GM12878 (cell line): ENCODE measurements around the gene VIPR1. TPM values are rescaled to one million over a fixed set of nuclear protein-coding genes. Genes with fewer than 3 reads are reported as not detected.

Experiments used
- ATAC-seq: fragments of 200-7000 bp; cut with Tn5 transposase; 3 replicates; pipeline ENCODE4 v1.9.1; 2020; ENCODE audit warnings: mild to moderate bottlenecking, moderate library complexity
- BruUV-seq: library from RNA; stranded (reverse); fragments of 400-500 nt; replicated peaks from 2 replicates; lab custom pipeline; 2021; lab: Mats Ljungman, UMichigan
- CTCF ChIA-PET: fragments of 300-600 bp; sonication (Branson Sonifier 250); formaldehyde crosslinking; extraction: SDS; loops from one replicate; lab custom pipeline; 2021; ENCODE audit warnings: inconsistent platforms; lab: Yijun Ruan, JAX
- POLR2A ChIA-PET: fragments of 350-600 bp; formaldehyde crosslinking; extraction: SDS; loops from one replicate; lab custom pipeline; 2021; ENCODE audit warnings: inconsistent platforms; lab: Charles Lee
- RAD21 ChIA-PET: fragments of 300-600 bp; sonication (Branson Sonifier 250); formaldehyde crosslinking; loops from one replicate; lab custom pipeline; 2023; ENCODE audit warnings: antibody characterized with exemption; ENCODE audit not compliant: unreplicated experiment; lab: Charles Lee
- SMC1A ChIA-PET: fragments of 300-600 bp; sonication (Branson Sonifier 250); formaldehyde crosslinking; loops from one replicate; lab custom pipeline; 2023; ENCODE audit not compliant: unreplicated experiment, uncharacterized antibody; lab: Charles Lee
- DNase-seq: peaks from one replicate; pipeline ENCODE4 v3.0.0-alpha.2; 2011; ENCODE audit warnings: low read depth, low spot score
- FAIRE-seq: peaks from 3 replicates; lab custom pipeline; 2011; peaks lifted over from hg19 to GRCh38; lab: Jason Lieb, UNC
- H2AFZ ChIP-seq: 2 replicates; pipeline ENCODE4 v1.6.0; 2011; ENCODE audit warnings: low read depth, low read length, control low read depth; ENCODE audit not compliant: control insufficient read depth
- H3K27ac ChIP-seq: 2 replicates; pipeline ENCODE4 v1.5.1; 2011; ENCODE audit warnings: control low read depth; ENCODE audit not compliant: control insufficient read depth, insufficient read depth
- H3K27me3 ChIP-seq, 2 experiments: replicated peaks in 1 of 2; 2 replicates each; pipeline versions ENCODE4 v1.6.0 to v1.6.1; 2011; ENCODE audit warnings: low read length in 1 of 2; ENCODE audit not compliant: control insufficient read depth in 2 of 2, insufficient read depth in 2 of 2
- H3K36me3 ChIP-seq, 2 experiments: 2 replicates each; pipeline ENCODE4 v1.5.1; 2011; ENCODE audit warnings: low read length in 1 of 2; ENCODE audit not compliant: control insufficient read depth in 2 of 2, insufficient read depth in 2 of 2
- H3K4me1 ChIP-seq: 2 replicates; pipeline ENCODE4 v1.6.1; 2011; ENCODE audit warnings: mild to moderate bottlenecking, low read length, moderate library complexity, mixed read lengths; ENCODE audit not compliant: control insufficient read depth, insufficient read depth
- H3K4me2 ChIP-seq: 2 replicates; pipeline ENCODE4 v1.6.0; 2011; ENCODE audit warnings: control low read depth; ENCODE audit not compliant: control insufficient read depth, insufficient read depth
- H3K4me3 ChIP-seq: fragments of 200-600 bp; sonication (generic); 2 replicates; pipeline ENCODE4 v1.5.1; 2016
- H3K79me2 ChIP-seq: 2 replicates; pipeline ENCODE4 v1.6.0; 2011; ENCODE audit warnings: low read length; ENCODE audit not compliant: control insufficient read depth, insufficient read depth
- H3K9ac ChIP-seq: 2 replicates; pipeline ENCODE4 v1.8.0; 2011; ENCODE audit warnings: low read length, control low read depth, mixed read lengths; ENCODE audit not compliant: control insufficient read depth, insufficient read depth
- H3K9me3 ChIP-seq: replicated peaks from 3 replicates; pipeline ENCODE4 v1.5.1; 2011; ENCODE audit warnings: mild to moderate bottlenecking, low read length; ENCODE audit not compliant: control insufficient read depth, insufficient read depth
- H4K20me1 ChIP-seq: 2 replicates; pipeline ENCODE4 v1.6.0; 2011; ENCODE audit not compliant: control insufficient read depth, insufficient read depth
- BACH1 ChIP-seq: fragments of 450-650 bp; IDR thresholded peaks from 2 replicates; pipeline ENCODE4 v1.6.1; 2017; ENCODE audit warnings: mild to moderate bottlenecking, borderline replicate concordance
- FOXK2 ChIP-seq: fragments of 450-650 bp; IDR thresholded peaks from 2 replicates; pipeline ENCODE4 v1.6.1; 2017; ENCODE audit warnings: mild to moderate bottlenecking, moderate library complexity
- RB1 ChIP-seq: fragments of 450-650 bp; formaldehyde crosslinking; IDR thresholded peaks from 2 replicates; pipeline ENCODE4 v1.6.1; 2017; ENCODE audit warnings: mild to moderate bottlenecking, borderline replicate concordance
- RCOR1 ChIP-seq: conservative IDR thresholded peaks from 2 replicates; pipeline ENCODE4 v1.6.1; 2012; ENCODE audit warnings: low read depth, low read length, improper control_type of control experiment
- SIX5 ChIP-seq: IDR thresholded peaks from 2 replicates; pipeline ENCODE4 v1.6.1; 2011; ENCODE audit warnings: mild to moderate bottlenecking, low read depth, low read length, moderate library complexity; ENCODE audit not compliant: severe bottlenecking
- SPI1 ChIP-seq: IDR thresholded peaks from 2 replicates; pipeline ENCODE4 v1.6.1; 2011; ENCODE audit warnings: low read depth, mild to moderate bottlenecking, low read length, moderate library complexity, borderline replicate concordance; ENCODE audit not compliant: insufficient read depth
- TBL1XR1 ChIP-seq: IDR thresholded peaks from 2 replicates; pipeline ENCODE4 v1.6.1; 2012; ENCODE audit warnings: low read depth, low read length, improper control_type of control experiment
- WGBS: methylation state at CpG from one replicate; pipeline ENCODE4 v1.1.6; 2016; ENCODE audit warnings: low lambda C conversion rate; ENCODE audit not compliant: insufficient replicate concordance, insufficient coverage; ENCODE audit errors: missing lambda C conversion rate; 5-methylcytosine and 5-hydroxymethylcytosine counted together
- in situ Hi-C: fragments of 300-500 bp; cut with MboI; formaldehyde crosslinking; loops from 9 replicates; pipeline ENCODE4 v1.14.3; 2018; ENCODE audit warnings: mixed read lengths
- intact Hi-C: fragments of 100-400 bp; cut with micrococcal nuclease; formaldehyde crosslinking; loops from one replicate; pipeline ENCODE4 v1.14.2; 2022; ENCODE audit not compliant: unreplicated experiment
- polyA plus RNA-seq, 11 experiments: library from polyadenylated mRNA; depleted of rRNA in 4 of 11; unstranded in 6 of 11; stranded (reverse) in 5 of 11; fragments of >200 nt; fragmentation: Nextera tagmentation in 4 of 11; fragmentation: Illumina TruSeq in 1 of 11; extraction: Ambion mirVana in 4 of 11; extraction: Trizol in 1 of 11; gene quantifications; 1 replicate in 1 of 11; 2 replicates in 10 of 11; pipeline versions ENCODE4 v1.2.1 to v1.2.3, GENCODE V29; 2011 to 2016; ENCODE audit warnings: inconsistent platforms in 2 of 11, missing spikeins in 2 of 11, low read depth in 1 of 11
- total RNA-seq, 4 experiments: library from RNA; depleted of rRNA in 3 of 4; stranded (reverse); fragments of >200 nt in 3 of 4; fragmentation: Illumina TruSeq in 1 of 4; extraction: Trizol in 1 of 4; gene quantifications; 2 replicates each; pipeline versions ENCODE4 v1.2.1 to v1.2.3, GENCODE V29; 2013 to 2021
- TF ChIP-seq, protein P1 (sequence below): IDR thresholded peaks from 2 replicates; pipeline ENCODE4 v1.6.1; 2011; ENCODE audit warnings: low read depth, mild to moderate bottlenecking, low read length, moderate library complexity, borderline replicate concordance; ENCODE audit errors: extremely low read depth

The VIPR1 gene
- total and polyA plus RNA-seq, 10 of the 15 experiments (the other 5 are each of a cell fraction or from before 2014, with no cell fraction given) = 0.03 to 0.28 (median 0.12) TPM; not detected in 6

DNA sequence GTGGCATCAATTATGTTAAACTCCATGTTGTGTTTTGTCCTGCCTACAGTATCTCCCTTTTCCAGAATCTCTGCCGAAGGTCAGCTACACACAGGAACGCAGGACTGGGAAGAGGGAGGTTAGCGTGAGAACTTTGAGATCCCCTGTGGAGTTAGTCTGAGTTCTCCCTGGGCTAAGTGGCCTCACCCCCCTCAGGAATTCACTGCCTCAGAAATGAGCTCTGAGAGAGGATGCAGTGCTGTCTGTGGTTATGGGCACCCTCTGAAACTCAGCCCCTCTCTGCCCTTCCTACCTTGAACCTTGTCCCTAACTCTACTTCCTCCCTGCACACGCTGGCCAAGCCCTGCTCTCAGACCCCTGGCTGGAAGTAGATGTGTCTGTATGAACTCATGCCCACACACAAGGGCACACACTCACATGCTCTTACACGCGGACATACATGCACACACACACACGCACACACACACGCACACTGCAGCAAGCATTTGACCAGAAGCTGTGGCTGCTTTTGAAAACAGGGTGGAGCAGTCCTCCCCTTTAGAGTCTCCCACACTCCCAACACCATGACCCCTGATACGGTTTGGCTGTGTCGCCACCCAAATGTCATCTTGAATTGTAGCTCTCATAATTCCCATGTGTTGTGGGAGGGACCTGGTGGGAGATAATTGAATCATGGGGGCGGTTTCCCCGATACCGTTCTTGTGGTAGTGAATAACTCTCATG, 5.3 kb upstream of the VIPR1 start:
- no peak overlapping the region for H2AFZ ChIP-seq
- WGBS = 77% methylated on average over 13 of the region's 13 CpGs
- CTCF ChIA-PET = no interaction called here
- ATAC-seq (no peak), FAIRE-seq (no peak), DNase-seq (no peak)
- H4K20me1 ChIP-seq = no peaks in the 10 kb centered on the region
- H3K4me2 ChIP-seq = no peak overlapping the region
- H3K27me3 ChIP-seq = peaks cover 6 to 12% of the 10 kb centered on the region in 2 experiments
- intact Hi-C loops (no loop called here), in situ Hi-C loops (no loop called here)
- no peaks in the 10 kb centered on the region for H3K79me2 ChIP-seq
- POLR2A ChIA-PET = no interaction called here
- H3K4me1 ChIP-seq = peaks cover 13% of the 10 kb centered on the region
- RAD21 ChIA-PET = no interaction called here
- SMC1A ChIA-PET = no interaction called here
- no peak overlapping the region for H3K9ac ChIP-seq
- H3K36me3 ChIP-seq = no peaks in the 10 kb centered on the region
- BruUV-seq = no TSS peak
- H3K4me3 ChIP-seq = no peak overlapping the region
- no peak overlapping the region for H3K27ac ChIP-seq
- TF ChIP-seq FOXK2 (no peak), SIX5 (no peak), BACH1 (no peak), TBL1XR1 (no peak), SPI1 (no peak), RB1 (no peak), RCOR1 (no peak)
- TF ChIP-seq, protein P1, sequence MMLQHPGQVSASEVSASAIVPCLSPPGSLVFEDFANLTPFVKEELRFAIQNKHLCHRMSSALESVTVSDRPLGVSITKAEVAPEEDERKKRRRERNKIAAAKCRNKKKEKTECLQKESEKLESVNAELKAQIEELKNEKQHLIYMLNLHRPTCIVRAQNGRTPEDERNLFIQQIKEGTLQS = no peak
- H3K9me3 ChIP-seq = no peaks in the 10 kb centered on the region
